HepG2 (cell line): Measurements from ENCODE around the gene METTL25. TPM values are rescaled to one million over a fixed set of nuclear protein-coding genes. Genes with fewer than 3 reads are reported as not detected.

Source experiments
- ATAC-seq: fragments of 200-7000 bp; cut with Tn5 transposase; 3 replicates; pipeline ENCODE4 v1.9.1; 2020; ENCODE audit warnings: mild to moderate bottlenecking, moderate library complexity
- BruUV-seq: library from RNA; stranded (reverse); fragments of 400-500 nt; replicated peaks from 2 replicates; lab custom pipeline; 2021; lab: Mats Ljungman, UMichigan
- CTCF ChIA-PET: fragments of 300-600 bp; formaldehyde crosslinking; extraction: SDS; loops from one replicate; lab custom pipeline; 2021; ENCODE audit warnings: low total read pairs, inconsistent platforms, low intra/inter-chr PET ratio; lab: Yijun Ruan, JAX
- POLR2A ChIA-PET: fragments of 350-600 bp; sonication (Branson Sonifier 250); formaldehyde crosslinking; loops from one replicate; lab custom pipeline; 2020; ENCODE audit warnings: antibody characterized with exemption, inconsistent platforms; lab: Yijun Ruan, JAX
- DNase-seq: peaks from one replicate; pipeline ENCODE4 v3.0.0-alpha.2; 2015; ENCODE audit warnings: low spot score
- FAIRE-seq: peaks from 3 replicates; lab custom pipeline; 2011; peaks lifted over from hg19 to GRCh38; lab: Jason Lieb, UNC
- H2AFZ ChIP-seq: one replicate; pipeline ENCODE4 v1.6.1; 2011; ENCODE audit warnings: low read length, inconsistent platforms
- H3K27ac ChIP-seq: fragments of 300-600 bp; 3 replicates; pipeline ENCODE4 v1.8.0; 2011; ENCODE audit warnings: mixed run types, mild to moderate bottlenecking, mixed read lengths, low read length, inconsistent platforms; ENCODE audit not compliant: insufficient read depth; ENCODE audit errors: extremely low read length
- H3K27me3 ChIP-seq, 2 experiments: fragments of 200-600 bp in 1 of 2; 2 replicates in 1 of 2; 3 replicates in 1 of 2; pipeline versions ENCODE4 v1.6.0 to v1.8.0; 2011; ENCODE audit warnings: low read length in 2 of 2, mild to moderate bottlenecking in 2 of 2, moderate library complexity in 2 of 2, inconsistent platforms in 1 of 2; ENCODE audit not compliant: insufficient read depth in 2 of 2, control insufficient read depth in 1 of 2
- H3K36me3 ChIP-seq, 2 experiments: fragments of 200-600 bp in 1 of 2; replicated peaks in 1 of 2; 2 replicates in 1 of 2; 3 replicates in 1 of 2; pipeline versions ENCODE4 v1.5.1 to v1.8.0; 2011; ENCODE audit warnings: low read length in 2 of 2, inconsistent platforms in 1 of 2; ENCODE audit not compliant: insufficient read depth in 2 of 2, control insufficient read depth in 1 of 2
- H3K4me1 ChIP-seq: 2 replicates; pipeline ENCODE4 v1.5.1; 2012; ENCODE audit warnings: low read length, inconsistent platforms; ENCODE audit not compliant: insufficient read depth
- H3K4me2 ChIP-seq: 2 replicates; pipeline ENCODE4 v1.6.0; 2011; ENCODE audit warnings: low read depth, low read length, inconsistent platforms
- H3K4me3 ChIP-seq, 3 experiments: fragments of 200-600 bp in 1 of 3; sonication (generic), shearing (Covaris generic) in 1 of 3; replicated peaks in 1 of 3; 2 replicates each; pipeline ENCODE4 v1.5.1; 2011 to 2016; ENCODE audit warnings: low read length in 3 of 3, inconsistent platforms in 2 of 3, low read depth in 2 of 3, mild to moderate bottlenecking in 2 of 3, control low read depth in 1 of 3, mixed read lengths in 1 of 3; ENCODE audit not compliant: insufficient read depth in 1 of 3
- H3K79me2 ChIP-seq: one replicate; pipeline ENCODE4 v1.6.1; 2011; ENCODE audit warnings: low read length, inconsistent platforms; ENCODE audit not compliant: insufficient read depth
- H3K9ac ChIP-seq: 2 replicates; pipeline ENCODE4 v1.6.0; 2011; ENCODE audit warnings: mild to moderate bottlenecking, low read depth, low read length, inconsistent platforms; ENCODE audit not compliant: insufficient read depth
- H3K9me3 ChIP-seq: 2 replicates; pipeline ENCODE4 v1.5.1; 2012; ENCODE audit warnings: mild to moderate bottlenecking, low read length
- H4K20me1 ChIP-seq: 2 replicates; pipeline ENCODE4 v1.6.0; 2011; ENCODE audit warnings: inconsistent platforms, mild to moderate bottlenecking, low read length, moderate library complexity; ENCODE audit not compliant: insufficient read depth
- BRCA1 ChIP-seq: sonication (generic); formaldehyde crosslinking; IDR thresholded peaks from 2 replicates; pipeline ENCODE4 v1.4.0; 2020; ENCODE audit warnings: missing genetic modification reagents
- PCBP2 ChIP-seq: fragments of 200-400 bp; formaldehyde crosslinking; optimal IDR thresholded peaks from 2 replicates; pipeline ENCODE3; 2018; ENCODE audit warnings: low read length, low read depth; ENCODE audit not compliant: poor library complexity, severe bottlenecking
- REPIN1 ChIP-seq: sonication (generic); formaldehyde crosslinking; IDR thresholded peaks from 2 replicates; pipeline ENCODE4 v1.8.0; 2022; ENCODE audit warnings: missing genetic modification reagents, low read depth, mild to moderate bottlenecking, borderline replicate concordance
- RFXAP ChIP-seq: sonication (generic); formaldehyde crosslinking; IDR thresholded peaks from 2 replicates; pipeline ENCODE4 v1.4.0; 2020; ENCODE audit warnings: missing genetic modification reagents, borderline replicate concordance
- YEATS2 ChIP-seq: sonication (generic); formaldehyde crosslinking; IDR thresholded peaks from 2 replicates; pipeline ENCODE4 v1.4.0; 2020; ENCODE audit warnings: missing genetic modification reagents, borderline replicate concordance
- ZNF333 ChIP-seq: sonication (generic); formaldehyde crosslinking; IDR thresholded peaks from 2 replicates; pipeline ENCODE4 v1.4.0; 2020; ENCODE audit warnings: mild to moderate bottlenecking, missing genetic modification reagents, borderline replicate concordance
- ZNF510 ChIP-seq: sonication (generic); formaldehyde crosslinking; IDR thresholded peaks from 2 replicates; pipeline ENCODE4 v1.4.0; 2020; ENCODE audit warnings: low read depth, mild to moderate bottlenecking, missing genetic modification reagents
- ZNF75D ChIP-seq: sonication (generic); formaldehyde crosslinking; IDR thresholded peaks from 2 replicates; pipeline ENCODE4 v1.8.1; 2023; ENCODE audit warnings: missing genetic modification reagents, mild to moderate bottlenecking, borderline replicate concordance
- WGBS: methylation state at CpG from one replicate; pipeline ENCODE4 v1.1.6; 2017; ENCODE audit warnings: low lambda C conversion rate; 5-methylcytosine and 5-hydroxymethylcytosine counted together
- in situ Hi-C: cut with HindIII; loops from 2 replicates; pipeline ENCODE4 v1.10.0; 2017; ENCODE audit warnings: low pct_unique_long_range_greater_than_20kb; ENCODE audit not compliant: extremely low pct_ligation_motif_present
- intact Hi-C: fragments of 100-400 bp; cut with micrococcal nuclease; formaldehyde crosslinking; loops from one replicate; pipeline ENCODE4 v1.10.0; 2022; ENCODE audit not compliant: unreplicated experiment
- polyA plus RNA-seq, 8 experiments: library from polyadenylated mRNA; depleted of rRNA in 3 of 8; stranded (reverse) in 7 of 8; unstranded in 1 of 8; fragments of >200 nt; fragmentation: Illumina TruSeq in 4 of 8; extraction: Trizol in 4 of 8; gene quantifications; 2 replicates each; pipeline versions ENCODE4 v1.2.1 to v1.2.3, GENCODE V29; 2011 to 2016; ENCODE audit warnings: low read depth in 4 of 8, missing spikeins in 1 of 8, mixed read lengths in 1 of 8; ENCODE audit not compliant: insufficient read depth in 1 of 8
- total RNA-seq, 5 experiments: library from RNA; depleted of rRNA; stranded (reverse); fragments of >200 nt; fragmentation: Illumina TruSeq; extraction: Trizol; gene quantifications; 2 replicates each; pipeline ENCODE4 v1.2.3, GENCODE V29; 2016; ENCODE audit warnings: low read depth in 1 of 5
- TF ChIP-seq, protein P1 (sequence below): sonication (generic); formaldehyde crosslinking; IDR thresholded peaks from 2 replicates; pipeline ENCODE4 v1.4.0; 2020; ENCODE audit warnings: missing genetic modification reagents, borderline replicate concordance
- TF ChIP-seq, protein P2 (sequence below): sonication (generic); formaldehyde crosslinking; IDR thresholded peaks from 2 replicates; pipeline ENCODE4 v1.8.0; 2023; ENCODE audit warnings: mild to moderate bottlenecking, missing genetic modification reagents
- TF ChIP-seq, protein P3 (sequence below): sonication (generic); formaldehyde crosslinking; IDR thresholded peaks from 2 replicates; pipeline ENCODE4 v1.9.0; 2021; ENCODE audit warnings: mild to moderate bottlenecking, missing genetic modification reagents

The METTL25 gene
- total and polyA plus RNA-seq, 2 of the 13 experiments (the other 11 are each of a cell fraction or from before 2014, with no cell fraction given), result 2.2 to 7.8 TPM

DNA sequence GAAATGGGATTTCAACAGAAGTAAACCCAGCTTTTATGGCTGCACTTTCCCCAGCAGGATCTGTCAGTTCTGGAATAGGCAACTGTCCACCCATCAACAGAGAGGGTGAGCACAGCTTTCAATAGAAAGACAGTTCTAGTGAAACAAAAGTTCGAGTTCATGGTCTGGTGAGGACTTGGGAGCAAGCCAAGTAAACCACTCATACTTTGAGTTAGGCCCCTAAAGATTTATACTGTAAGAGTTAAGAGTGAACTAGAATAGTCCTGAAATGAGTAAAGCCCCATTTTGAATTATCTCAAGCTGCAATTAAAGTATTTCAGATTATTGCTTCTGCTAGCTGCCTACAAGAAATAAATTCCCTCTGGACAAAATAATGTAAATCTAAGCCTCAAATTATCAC is 82.6 kb downstream of the METTL25 start (continued):
- TF ChIP-seq, protein P1, sequence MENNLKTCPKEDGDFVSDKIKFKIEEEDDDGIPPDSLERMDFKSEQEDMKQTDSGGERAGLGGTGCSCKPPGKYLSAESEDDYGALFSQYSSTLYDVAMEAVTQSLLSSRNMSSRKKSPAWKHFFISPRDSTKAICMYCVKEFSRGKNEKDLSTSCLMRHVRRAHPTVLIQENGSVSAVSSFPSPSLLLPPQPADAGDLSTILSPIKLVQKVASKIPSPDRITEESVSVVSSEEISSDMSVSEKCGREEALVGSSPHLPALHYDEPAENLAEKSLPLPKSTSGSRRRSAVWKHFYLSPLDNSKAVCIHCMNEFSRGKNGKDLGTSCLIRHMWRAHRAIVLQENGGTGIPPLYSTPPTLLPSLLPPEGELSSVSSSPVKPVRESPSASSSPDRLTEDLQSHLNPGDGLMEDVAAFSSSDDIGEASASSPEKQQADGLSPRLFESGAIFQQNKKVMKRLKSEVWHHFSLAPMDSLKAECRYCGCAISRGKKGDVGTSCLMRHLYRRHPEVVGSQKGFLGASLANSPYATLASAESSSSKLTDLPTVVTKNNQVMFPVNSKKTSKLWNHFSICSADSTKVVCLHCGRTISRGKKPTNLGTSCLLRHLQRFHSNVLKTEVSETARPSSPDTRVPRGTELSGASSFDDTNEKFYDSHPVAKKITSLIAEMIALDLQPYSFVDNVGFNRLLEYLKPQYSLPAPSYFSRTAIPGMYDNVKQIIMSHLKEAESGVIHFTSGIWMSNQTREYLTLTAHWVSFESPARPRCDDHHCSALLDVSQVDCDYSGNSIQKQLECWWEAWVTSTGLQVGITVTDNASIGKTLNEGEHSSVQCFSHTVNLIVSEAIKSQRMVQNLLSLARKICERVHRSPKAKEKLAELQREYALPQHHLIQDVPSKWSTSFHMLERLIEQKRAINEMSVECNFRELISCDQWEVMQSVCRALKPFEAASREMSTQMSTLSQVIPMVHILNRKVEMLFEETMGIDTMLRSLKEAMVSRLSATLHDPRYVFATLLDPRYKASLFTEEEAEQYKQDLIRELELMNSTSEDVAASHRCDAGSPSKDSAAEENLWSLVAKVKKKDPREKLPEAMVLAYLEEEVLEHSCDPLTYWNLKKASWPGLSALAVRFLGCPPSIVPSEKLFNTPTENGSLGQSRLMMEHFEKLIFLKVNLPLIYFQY (CRISPR knock-in tag), result no peak
- TF ChIP-seq ZNF510 (no peak), ZNF333 (CRISPR knock-in tag) (no peak), RFXAP (CRISPR knock-in tag) (no peak), YEATS2 (no peak)

DNA sequence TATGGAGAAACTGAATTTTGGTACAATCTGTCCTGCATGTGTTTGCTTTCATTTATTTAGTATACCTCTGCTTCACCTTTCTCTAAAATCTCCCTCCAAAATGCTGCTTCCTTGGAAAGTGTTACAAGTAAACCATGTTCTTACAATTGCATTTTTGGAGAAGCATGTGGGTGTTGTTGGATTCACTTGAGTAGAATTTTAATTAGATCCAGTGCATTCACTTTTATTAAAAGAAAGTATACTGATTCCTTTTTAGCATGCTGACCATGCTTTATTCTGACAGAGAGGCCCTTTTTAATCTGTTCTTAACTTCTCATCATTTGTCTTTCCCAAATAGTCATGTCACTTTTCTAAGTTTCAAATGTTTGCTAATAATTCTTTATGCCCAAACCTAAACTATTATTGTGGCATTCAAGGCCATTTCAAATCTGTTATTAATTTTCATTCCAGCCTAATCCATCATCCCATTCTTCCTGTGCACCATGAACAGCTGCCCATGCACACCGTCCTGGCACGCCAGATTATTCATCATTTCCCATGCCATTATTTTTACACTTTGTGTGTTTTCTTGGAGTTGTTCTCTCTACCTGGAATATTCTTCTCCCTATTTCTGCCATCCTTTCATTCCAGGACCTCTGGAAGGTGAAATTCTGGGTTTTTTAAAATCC is 90.7 kb downstream of the METTL25 start:
- 97% methylated on average over 2 of the region's 2 CpGs for WGBS
- ChIA-PET CTCF (no interaction called here), POLR2A (no interaction called here)
- H3K79me2 ChIP-seq, result no peaks in the 10 kb centered on the region
- H3K4me3 ChIP-seq, result no peak overlapping the region
- DNase-seq (no peak), FAIRE-seq (no peak), ATAC-seq (no peak)
- H3K9me3 ChIP-seq, result no peaks in the 10 kb centered on the region
- H3K9ac ChIP-seq, result no peak overlapping the region
- no peaks in the 10 kb centered on the region for H3K4me1 ChIP-seq
- in situ Hi-C loops (no loop called here), intact Hi-C loops (no loop called here)
- no peak overlapping the region for H2AFZ ChIP-seq
- no peaks in the 10 kb centered on the region for H4K20me1 ChIP-seq
- H3K36me3 ChIP-seq, result no peaks in the 10 kb centered on the region
- H3K4me2 ChIP-seq, result no peak overlapping the region
- no peaks in the 10 kb centered on the region for H3K27me3 ChIP-seq
- no peak overlapping the region for H3K27ac ChIP-seq
- BruUV-seq, result no TSS peak
- TF ChIP-seq ZNF75D (CRISPR knock-in tag) (no peak), BRCA1 (CRISPR knock-in tag) (no peak), PCBP2 (no peak), REPIN1 (CRISPR knock-in tag) (no peak)
- TF ChIP-seq, protein P2, sequence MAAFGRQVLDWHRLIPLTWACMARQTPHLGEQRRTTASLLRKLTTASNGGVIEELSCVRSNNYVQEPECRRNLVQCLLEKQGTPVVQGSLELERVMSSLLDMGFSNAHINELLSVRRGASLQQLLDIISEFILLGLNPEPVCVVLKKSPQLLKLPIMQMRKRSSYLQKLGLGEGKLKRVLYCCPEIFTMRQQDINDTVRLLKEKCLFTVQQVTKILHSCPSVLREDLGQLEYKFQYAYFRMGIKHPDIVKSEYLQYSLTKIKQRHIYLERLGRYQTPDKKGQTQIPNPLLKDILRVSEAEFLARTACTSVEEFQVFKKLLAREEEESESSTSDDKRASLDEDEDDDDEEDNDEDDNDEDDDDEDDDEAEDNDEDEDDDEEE, result no peak
- TF ChIP-seq, protein P3, sequence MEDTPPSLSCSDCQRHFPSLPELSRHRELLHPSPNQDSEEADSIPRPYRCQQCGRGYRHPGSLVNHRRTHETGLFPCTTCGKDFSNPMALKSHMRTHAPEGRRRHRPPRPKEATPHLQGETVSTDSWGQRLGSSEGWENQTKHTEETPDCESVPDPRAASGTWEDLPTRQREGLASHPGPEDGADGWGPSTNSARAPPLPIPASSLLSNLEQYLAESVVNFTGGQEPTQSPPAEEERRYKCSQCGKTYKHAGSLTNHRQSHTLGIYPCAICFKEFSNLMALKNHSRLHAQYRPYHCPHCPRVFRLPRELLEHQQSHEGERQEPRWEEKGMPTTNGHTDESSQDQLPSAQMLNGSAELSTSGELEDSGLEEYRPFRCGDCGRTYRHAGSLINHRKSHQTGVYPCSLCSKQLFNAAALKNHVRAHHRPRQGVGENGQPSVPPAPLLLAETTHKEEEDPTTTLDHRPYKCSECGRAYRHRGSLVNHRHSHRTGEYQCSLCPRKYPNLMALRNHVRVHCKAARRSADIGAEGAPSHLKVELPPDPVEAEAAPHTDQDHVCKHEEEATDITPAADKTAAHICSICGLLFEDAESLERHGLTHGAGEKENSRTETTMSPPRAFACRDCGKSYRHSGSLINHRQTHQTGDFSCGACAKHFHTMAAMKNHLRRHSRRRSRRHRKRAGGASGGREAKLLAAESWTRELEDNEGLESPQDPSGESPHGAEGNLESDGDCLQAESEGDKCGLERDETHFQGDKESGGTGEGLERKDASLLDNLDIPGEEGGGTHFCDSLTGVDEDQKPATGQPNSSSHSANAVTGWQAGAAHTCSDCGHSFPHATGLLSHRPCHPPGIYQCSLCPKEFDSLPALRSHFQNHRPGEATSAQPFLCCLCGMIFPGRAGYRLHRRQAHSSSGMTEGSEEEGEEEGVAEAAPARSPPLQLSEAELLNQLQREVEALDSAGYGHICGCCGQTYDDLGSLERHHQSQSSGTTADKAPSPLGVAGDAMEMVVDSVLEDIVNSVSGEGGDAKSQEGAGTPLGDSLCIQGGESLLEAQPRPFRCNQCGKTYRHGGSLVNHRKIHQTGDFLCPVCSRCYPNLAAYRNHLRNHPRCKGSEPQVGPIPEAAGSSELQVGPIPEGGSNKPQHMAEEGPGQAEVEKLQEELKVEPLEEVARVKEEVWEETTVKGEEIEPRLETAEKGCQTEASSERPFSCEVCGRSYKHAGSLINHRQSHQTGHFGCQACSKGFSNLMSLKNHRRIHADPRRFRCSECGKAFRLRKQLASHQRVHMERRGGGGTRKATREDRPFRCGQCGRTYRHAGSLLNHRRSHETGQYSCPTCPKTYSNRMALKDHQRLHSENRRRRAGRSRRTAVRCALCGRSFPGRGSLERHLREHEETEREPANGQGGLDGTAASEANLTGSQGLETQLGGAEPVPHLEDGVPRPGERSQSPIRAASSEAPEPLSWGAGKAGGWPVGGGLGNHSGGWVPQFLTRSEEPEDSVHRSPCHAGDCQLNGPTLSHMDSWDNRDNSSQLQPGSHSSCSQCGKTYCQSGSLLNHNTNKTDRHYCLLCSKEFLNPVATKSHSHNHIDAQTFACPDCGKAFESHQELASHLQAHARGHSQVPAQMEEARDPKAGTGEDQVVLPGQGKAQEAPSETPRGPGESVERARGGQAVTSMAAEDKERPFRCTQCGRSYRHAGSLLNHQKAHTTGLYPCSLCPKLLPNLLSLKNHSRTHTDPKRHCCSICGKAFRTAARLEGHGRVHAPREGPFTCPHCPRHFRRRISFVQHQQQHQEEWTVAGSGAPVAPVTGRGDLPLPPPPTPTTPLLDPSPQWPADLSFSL (CRISPR knock-in tag), result no peak
